Measurements from ENCODE around the gene HSPA1B.

- TF ChIP-seq FOXA1 (IDR thresholded peaks at IDR 0.05) (no peak), HDGF (IDR thresholded peaks at IDR 0.05; ENCODE audit: borderline replicate concordance) (no peak), ELF4 (IDR thresholded peaks at IDR 0.05) (no peak), BHLHE40 (IDR thresholded peaks at IDR 0.05; ENCODE audit: borderline replicate concordance) (no peak), TARDBP (IDR thresholded peaks at IDR 0.05) (no peak), SP1 (IDR thresholded peaks at IDR 0.05) (no peak), FOXK2 (IDR thresholded peaks at IDR 0.05) (no peak), SUZ12 (IDR thresholded peaks at IDR 0.05) (no peak), LEF1 (IDR thresholded peaks at IDR 0.05; ENCODE audit: borderline replicate concordance) (no peak)
Measured at GRCh38 chr6:31826793-31827285, 699 bp upstream of the HSPA1B start.
